ENCODE results near the gene PCDHGA10. TPM values are rescaled to one million over a fixed set of nuclear protein-coding genes. Genes with fewer than 3 reads are reported as not detected.

PCDHGA10 gene
- total and polyA plus RNA-seq, 12 donors = 0.64 to 9.7 (median 7.1) TPM

DNA sequence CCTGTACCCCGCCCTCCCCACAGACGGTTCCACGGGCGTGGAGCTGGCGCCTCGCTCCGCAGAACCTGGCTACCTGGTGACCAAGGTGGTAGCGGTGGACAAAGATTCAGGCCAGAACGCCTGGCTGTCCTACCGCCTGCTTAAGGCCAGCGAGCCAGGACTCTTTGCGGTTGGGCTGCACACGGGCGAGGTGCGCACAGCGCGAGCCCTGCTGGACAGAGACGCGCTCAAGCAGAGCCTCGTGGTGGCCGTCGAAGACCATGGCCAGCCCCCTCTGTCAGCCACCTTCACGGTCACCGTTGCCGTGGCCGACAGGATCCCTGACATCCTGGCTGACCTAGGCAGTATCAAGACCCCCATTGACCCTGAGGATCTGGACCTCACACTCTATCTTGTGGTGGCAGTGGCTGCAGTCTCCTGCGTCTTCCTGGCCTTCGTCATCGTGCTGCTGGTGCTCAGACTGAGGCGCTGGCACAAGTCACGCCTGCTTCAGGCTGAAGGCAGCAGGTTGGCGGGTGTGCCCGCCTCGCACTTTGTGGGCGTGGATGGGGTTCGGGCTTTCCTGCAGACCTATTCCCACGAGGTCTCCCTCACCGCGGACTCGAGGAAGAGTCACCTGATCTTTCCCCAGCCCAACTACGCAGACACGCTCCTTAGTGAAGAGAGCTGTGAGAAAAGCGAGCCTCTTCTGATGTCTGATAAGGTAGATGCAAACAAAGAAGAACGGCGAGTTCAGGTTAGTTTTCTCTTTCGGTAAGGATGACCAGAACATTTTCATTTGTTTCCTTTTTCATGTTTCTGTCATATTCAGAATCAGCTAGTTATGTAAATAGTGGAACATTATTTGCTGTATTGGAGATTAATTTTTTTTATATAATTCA lies 46.5 kb upstream of the PCDHGA10 start:
- WGBS, 4 donors = 25 to 34% (median 29%) methylated on average over 15 to 46 of the region's 46 CpGs
- H3K27ac ChIP-seq = no peak overlapping the region
- DNase-seq = no peak
- no peaks in the 10 kb centered on the region for H3K4me1 ChIP-seq (replicated peaks in 1 of 2)
- TF ChIP-seq CTCF (IDR thresholded peaks at IDR 0.05) (no peak), POLR2A (IDR thresholded peaks at IDR 0.05) (no peak)
- intact Hi-C loops (cut with DNase I) = no loop called here
- H3K27me3 ChIP-seq = no peaks in the 10 kb centered on the region
- H3K9me3 ChIP-seq (replicated peaks in 1 of 3) = peaks cover 4 to 50% (median 15%) of the 10 kb centered on the region in 3 donors
- H3K36me3 ChIP-seq (replicated peaks in 1 of 2) = no peaks in the 10 kb centered on the region
- no peak overlapping the region for H3K4me3 ChIP-seq

DNA sequence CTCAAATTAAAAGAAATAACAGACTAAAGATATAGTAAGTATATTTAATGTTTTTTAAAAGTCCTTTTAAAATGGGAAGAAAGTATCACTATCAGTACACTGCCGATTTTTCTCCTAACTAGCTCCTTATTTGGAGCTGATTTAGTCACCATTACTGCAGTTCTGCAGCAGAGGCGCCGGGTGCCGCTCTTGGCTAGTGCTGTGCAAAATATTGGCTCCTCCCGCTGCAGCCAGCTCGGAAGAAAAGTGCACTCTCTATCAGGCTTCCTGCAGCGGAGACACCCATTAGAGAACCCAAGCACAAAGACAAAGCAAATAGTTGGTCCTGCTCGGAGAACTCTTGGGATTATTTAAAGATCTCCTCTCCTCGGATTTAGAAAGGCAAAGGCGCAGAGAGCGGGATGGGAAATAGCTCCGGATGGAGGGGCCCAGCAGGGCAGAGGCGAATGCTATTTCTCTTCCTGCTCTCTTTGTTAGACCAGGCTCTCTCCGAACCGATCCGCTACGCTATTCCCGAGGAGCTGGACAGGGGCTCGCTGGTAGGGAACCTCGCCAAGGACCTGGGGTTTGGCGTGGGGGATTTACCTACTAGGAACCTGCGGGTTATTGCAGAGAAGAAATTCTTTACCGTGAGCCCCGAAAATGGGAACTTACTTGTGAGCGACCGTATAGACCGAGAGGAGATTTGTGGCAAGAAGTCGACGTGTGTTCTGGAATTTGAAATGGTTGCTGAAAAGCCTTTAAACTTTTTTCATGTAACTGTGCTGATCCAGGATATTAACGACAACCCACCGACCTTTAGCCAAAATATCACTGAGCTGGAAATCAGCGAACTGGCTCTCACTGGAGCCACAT lies 42.6 kb upstream of the PCDHGA10 start, which contains the start of gene PCDHGB3:
Gene PCDHGB3 (plus strand): TSS at position 249 of the 855 bp plus-strand sequence. CDS start 153 bp downstream, at position 402.
- intact Hi-C loops (cut with DNase I) = no loop called here
- H3K9me3 ChIP-seq (replicated peaks in 1 of 3) = peaks cover 4 to 51% (median 4%) of the 10 kb centered on the region in 3 donors
- DNase-seq = peak in 2 of 7 donors; percentile 23 to 29
- 13 to 25% (median 18%) methylated on average over 29 to 32 of the region's 32 CpGs for WGBS, 4 donors
- H3K27me3 ChIP-seq = no peaks in the 10 kb centered on the region
- TF ChIP-seq CTCF (IDR thresholded peaks at IDR 0.05) = peak in 3 of 6 experiments; percentile 25 to 31 (median 25)
- TF ChIP-seq POLR2A (IDR thresholded peaks at IDR 0.05) = no peak
- H3K36me3 ChIP-seq (replicated peaks in 1 of 2) = no peaks in the 10 kb centered on the region
- peak within 1 kb of the TSS in 1 of 4 donors; percentile 34 for H3K4me3 ChIP-seq
- H3K4me1 ChIP-seq (replicated peaks in 1 of 2) = no peaks in the 10 kb centered on the region
- H3K27ac ChIP-seq = no peak within 1 kb of the TSS

GRCh38 chr5:141371572-141372475 lies 41.0 kb upstream of the PCDHGA10 start:
- Histone ChIP-seq H3K9me3 (replicated peaks in 1 of 3) (peaks cover 2 to 37% (median 4%) of the 10 kb centered on the region in 3 donors), H3K27me3 (no peaks in the 10 kb centered on the region), H3K4me1 (replicated peaks in 1 of 2) (no peaks in the 10 kb centered on the region), H3K27ac (no peak overlapping the region), H3K4me3 (no peak overlapping the region), H3K36me3 (replicated peaks in 1 of 2) (no peaks in the 10 kb centered on the region)
- no peak for DNase-seq
- TF ChIP-seq POLR2A (IDR thresholded peaks at IDR 0.05) (no peak), CTCF (IDR thresholded peaks at IDR 0.05) (no peak)
- intact Hi-C loops (cut with DNase I) = no loop called here
- WGBS, 4 donors = 26 to 32% (median 27%) methylated on average over 8 to 69 of the region's 69 CpGs
